ENCODE results near the gene TRDN. TPM values are rescaled to one million over a fixed set of nuclear protein-coding genes. Genes with fewer than 3 reads are reported as not detected.

TRDN gene
- total RNA-seq, 1 donor from 2014 or later: not detected

DNA sequence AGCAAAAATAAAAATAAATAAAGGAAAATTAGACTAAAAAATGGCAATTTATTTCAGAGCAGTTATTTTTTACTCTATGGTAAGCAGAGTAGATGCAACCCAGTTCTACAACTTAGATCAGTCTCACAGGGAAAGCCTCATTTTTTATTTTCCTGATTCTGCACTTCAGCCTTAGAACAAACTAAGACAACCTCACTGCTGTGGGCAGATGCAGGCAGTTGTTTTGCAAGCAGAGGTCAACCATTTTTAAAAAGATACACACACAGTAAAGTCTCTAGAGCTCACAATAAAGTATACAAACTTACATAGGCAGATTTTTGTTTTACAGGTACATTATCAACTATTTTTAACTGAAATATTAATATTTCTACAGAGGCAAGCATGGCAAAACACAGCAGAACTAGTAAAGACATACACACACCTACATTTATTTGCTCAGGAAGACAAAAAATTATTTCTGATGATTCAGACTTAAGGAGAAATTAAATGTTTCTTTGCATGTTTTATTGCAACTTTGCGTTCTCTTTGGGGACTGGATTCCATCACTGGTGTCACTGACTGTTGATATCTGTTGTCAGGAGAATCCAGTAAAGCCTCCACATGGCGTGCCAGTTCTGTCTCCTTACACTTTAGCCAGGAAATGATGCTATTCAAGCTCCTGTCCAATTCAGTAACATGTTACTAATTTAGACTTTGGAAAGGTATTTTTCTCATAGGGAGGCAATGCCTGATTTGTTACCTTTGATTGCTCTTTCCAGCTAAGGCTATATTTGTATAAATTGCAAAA lies 102.7 kb downstream of the TRDN start:
- TF ChIP-seq, protein P1, sequence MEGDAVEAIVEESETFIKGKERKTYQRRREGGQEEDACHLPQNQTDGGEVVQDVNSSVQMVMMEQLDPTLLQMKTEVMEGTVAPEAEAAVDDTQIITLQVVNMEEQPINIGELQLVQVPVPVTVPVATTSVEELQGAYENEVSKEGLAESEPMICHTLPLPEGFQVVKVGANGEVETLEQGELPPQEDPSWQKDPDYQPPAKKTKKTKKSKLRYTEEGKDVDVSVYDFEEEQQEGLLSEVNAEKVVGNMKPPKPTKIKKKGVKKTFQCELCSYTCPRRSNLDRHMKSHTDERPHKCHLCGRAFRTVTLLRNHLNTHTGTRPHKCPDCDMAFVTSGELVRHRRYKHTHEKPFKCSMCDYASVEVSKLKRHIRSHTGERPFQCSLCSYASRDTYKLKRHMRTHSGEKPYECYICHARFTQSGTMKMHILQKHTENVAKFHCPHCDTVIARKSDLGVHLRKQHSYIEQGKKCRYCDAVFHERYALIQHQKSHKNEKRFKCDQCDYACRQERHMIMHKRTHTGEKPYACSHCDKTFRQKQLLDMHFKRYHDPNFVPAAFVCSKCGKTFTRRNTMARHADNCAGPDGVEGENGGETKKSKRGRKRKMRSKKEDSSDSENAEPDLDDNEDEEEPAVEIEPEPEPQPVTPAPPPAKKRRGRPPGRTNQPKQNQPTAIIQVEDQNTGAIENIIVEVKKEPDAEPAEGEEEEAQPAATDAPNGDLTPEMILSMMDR (IDR thresholded peaks at IDR 0.05): no peak
- ATAC-seq (no peak), DNase-seq (no peak)
- Histone ChIP-seq H3K4me1 (no peaks in the 10 kb centered on the region), H3K9me3 (no peaks in the 10 kb centered on the region), H3K27me3 (ENCODE audit: low read depth) (no peaks in the 10 kb centered on the region), H3K27ac (no peak overlapping the region), H3K4me3 (no peak overlapping the region), H3K36me3 (no peaks in the 10 kb centered on the region)
- intact Hi-C loops (cut with DNase I): no loop called here

DNA sequence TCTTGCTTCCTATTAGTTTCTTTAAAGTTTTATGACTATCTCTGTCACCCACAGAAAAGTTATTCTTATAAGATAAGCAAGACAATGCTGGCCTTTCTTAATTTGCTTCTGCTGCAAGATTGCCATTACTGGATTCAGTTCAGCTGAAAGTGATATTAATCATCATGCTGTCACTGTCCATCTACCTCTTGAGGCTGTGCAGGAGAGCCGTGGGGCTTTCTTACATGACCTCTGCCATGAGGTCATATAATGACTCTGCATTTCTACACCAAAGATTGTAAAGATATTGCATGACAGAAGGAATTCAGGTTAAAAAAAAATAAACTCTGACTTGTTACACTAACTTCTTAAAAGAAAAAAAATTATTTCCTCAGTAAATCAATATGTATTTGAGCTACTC lies 106.9 kb downstream of the TRDN start:
- H3K27ac ChIP-seq: no peak overlapping the region
- H3K36me3 ChIP-seq: no peaks in the 10 kb centered on the region
- no peaks in the 10 kb centered on the region for H3K4me1 ChIP-seq
- DNase-seq (no peak), ATAC-seq (no peak)
- H3K9me3 ChIP-seq: no peaks in the 10 kb centered on the region
- TF ChIP-seq, protein P1 (IDR thresholded peaks at IDR 0.05): no peak
- H3K4me3 ChIP-seq: no peak overlapping the region
- no peaks in the 10 kb centered on the region for H3K27me3 ChIP-seq (ENCODE audit: low read depth)
- intact Hi-C loops (cut with DNase I): no loop called here

DNA sequence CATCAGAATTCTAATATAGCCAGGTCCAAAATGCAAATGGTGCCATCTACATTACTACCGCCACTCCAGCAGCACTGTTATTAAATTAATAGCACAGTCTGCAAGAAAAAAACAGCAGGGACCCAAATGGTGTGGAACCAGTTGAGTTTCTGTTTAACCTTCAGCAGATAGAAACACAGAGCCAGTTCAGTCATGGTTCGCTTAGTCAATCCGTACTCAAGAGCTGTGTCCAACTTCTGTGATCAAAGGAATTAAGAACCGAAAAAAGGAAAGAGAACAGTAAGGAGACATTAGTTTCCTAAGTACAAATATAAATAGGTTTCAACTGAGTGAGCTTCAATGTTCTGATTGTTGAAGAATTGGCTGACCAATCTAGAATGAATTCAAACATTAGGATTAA lies 107.7 kb downstream of the TRDN start:
- TF ChIP-seq, protein P1 (IDR thresholded peaks at IDR 0.05): no peak
- H3K4me1 ChIP-seq: no peaks in the 10 kb centered on the region
- ATAC-seq (no peak), DNase-seq (no peak)
- H3K36me3 ChIP-seq: no peaks in the 10 kb centered on the region
- intact Hi-C loops (cut with DNase I): no loop called here
- no peak overlapping the region for H3K4me3 ChIP-seq
- H3K27me3 ChIP-seq (ENCODE audit: low read depth): no peaks in the 10 kb centered on the region
- no peak overlapping the region for H3K27ac ChIP-seq
- H3K9me3 ChIP-seq: no peaks in the 10 kb centered on the region

DNA sequence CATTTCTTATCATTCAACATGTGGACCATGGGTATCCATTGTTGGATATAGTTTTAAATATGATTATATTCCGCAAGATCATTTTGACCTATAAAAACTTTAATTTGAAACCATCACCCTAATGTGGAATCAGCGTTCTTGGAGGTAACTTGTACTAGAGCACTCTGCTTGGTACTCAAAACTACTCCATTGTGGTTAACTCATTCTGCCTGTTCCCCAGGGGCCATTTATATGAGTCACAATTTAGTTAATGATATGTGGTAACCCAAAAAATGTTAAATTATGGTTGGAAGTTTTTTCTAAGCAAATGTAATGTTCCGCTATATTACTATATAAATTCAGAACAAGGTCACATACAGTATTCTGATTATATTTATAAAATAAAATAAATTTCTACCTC lies 109.3 kb downstream of the TRDN start:
- Histone ChIP-seq H3K36me3 (no peaks in the 10 kb centered on the region), H3K4me3 (no peak overlapping the region), H3K4me1 (no peaks in the 10 kb centered on the region), H3K27ac (no peak overlapping the region), H3K27me3 (ENCODE audit: low read depth) (no peaks in the 10 kb centered on the region), H3K9me3 (no peaks in the 10 kb centered on the region)
- intact Hi-C loops (cut with DNase I): no loop called here
- no peak for DNase-seq
- no peak for ATAC-seq
- TF ChIP-seq, protein P1 (IDR thresholded peaks at IDR 0.05): no peak

DNA sequence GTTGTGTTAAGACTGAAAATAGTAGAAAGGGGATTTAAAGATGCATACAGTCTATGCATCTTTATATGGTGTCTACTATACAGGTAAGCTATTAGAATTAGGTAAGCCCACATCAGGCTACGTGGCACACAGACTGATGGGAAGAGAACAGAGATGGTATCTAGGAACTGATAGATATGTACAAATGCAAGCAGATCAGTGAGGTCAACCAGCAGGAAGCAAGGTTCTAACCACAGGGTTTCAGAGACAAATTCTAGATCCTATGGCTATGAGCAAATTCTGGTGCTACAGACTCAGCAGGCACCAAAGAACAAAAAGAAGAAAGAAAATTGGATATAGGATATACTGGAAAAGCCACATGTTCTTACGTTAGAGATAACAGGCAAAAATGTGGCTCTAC lies 110.6 kb downstream of the TRDN start:
- no peaks in the 10 kb centered on the region for H3K27me3 ChIP-seq (ENCODE audit: low read depth)
- no peaks in the 10 kb centered on the region for H3K9me3 ChIP-seq
- no peak for DNase-seq
- intact Hi-C loops (cut with DNase I): no loop called here
- no peaks in the 10 kb centered on the region for H3K36me3 ChIP-seq
- TF ChIP-seq, protein P1 (IDR thresholded peaks at IDR 0.05): no peak
- no peaks in the 10 kb centered on the region for H3K4me1 ChIP-seq
- H3K4me3 ChIP-seq: no peak overlapping the region
- no peak overlapping the region for H3K27ac ChIP-seq
- ATAC-seq: no peak
